Stimulated activated CD4-positive, alpha-beta T cell treated with anti-CD3 and anti-CD28 coated beads, Interleukin-12 subunit alpha, Interleukin-12 subunit beta, amount 100 ng/mL, for 24 hours (primary cell): Measurements from ENCODE around the gene IQCN.
"Not testable (repeated sequence)": the region's sequence is repeated elsewhere in the genome, so short reads cannot be mapped to it uniquely, and the experiment has no call there.

ENCODE experiments used
- DNase-seq, 2 experiments: peaks; one replicate each; pipeline ENCODE4 v3.0.0-alpha.2; 2020; ENCODE audit warnings: low read depth in 2 of 2

The IQCN gene

DNA sequence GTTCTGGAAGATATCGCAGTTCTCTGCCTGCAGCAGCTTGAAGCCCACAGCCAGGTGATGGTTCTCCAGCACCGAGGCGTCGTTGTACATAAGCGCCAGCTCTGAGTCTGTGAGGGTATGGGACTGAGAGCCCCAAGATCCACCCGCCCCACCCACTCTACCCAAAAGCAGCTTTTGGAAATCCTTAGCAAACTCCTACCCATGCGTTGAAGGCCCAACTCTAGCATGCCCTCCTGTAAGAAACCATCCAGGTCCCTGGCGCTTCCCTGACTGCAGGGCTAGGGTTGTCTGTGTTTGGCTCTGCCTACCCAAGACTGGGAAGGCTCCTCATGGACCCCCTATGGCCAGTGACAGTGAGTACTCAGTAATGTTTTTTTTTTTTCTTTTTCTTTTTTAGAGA lies 57.5 kb downstream of the IQCN start:
- no peak for DNase-seq

DNA sequence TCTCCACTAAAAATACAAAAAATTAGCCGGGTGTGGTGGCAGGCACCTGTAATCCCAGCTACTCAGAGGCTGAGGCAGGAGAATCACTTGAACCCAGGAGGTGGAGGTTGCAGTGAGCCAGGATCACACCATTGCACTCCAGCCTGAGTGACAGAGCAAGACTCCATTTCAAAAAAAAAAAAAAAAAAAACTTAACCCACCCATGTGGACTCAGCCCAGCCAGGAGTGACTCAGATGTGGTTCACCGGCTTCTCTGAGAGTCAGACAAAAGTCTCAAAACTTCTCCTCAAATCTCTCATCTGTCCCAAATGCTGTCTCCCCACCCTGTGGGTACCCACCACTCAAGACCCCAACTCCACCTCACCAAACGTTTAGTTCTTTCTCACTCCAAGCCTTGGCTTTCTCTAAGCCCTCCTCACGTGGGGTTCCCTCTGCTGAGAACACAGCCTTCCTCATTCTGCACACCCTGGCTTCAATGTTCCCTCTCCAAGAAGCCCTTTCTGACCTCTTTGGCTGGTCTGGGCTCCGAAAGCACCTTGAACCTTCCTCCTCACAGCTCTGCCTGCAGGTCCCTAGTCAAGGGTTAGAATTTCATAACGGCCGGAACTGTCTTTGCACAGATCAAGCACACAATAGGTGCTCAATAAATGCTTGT lies 59.3 kb downstream of the IQCN start:
- no peak for DNase-seq

DNA sequence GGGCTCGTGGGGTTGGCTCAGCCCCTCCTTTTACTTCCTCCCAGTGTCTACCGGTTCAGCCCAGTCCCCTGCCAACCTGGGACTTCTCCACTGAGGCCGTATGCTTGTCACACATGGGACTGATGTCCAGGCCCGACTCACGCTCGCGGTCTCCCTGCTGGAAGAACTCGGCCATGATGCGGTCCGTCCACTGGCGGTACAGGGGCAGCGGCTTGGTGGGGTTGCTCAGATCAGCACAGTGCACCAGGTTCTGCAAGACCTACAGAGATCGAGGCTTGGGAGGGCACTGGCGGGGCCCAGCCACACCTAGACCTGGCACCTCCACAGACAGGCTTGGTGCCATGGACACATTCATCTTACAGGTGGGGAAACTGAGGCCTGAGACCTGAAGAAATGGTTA lies 62.6 kb downstream of the IQCN start:
- DNase-seq: no peak

DNA sequence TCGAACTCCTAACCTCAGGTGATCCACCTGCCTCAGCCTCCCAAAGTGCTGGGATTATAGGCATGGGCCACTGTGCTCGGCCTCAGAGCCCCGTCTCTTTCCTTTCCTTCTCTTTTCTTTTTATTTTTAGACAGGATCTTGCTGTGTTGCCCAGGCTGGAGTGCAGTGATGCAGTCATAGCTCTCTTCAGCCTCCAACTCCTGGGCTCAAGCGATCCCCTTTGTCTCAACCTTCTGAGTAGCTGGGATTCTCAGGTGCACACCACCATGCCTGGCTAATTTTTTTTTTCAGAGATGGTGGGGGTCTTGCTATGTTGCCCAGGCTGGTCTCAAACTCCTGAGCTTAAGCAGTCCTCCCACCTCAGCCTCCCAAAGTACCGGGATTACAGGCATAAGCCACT lies 64.3 kb downstream of the IQCN start:
- not testable (repeated sequence) for DNase-seq

DNA sequence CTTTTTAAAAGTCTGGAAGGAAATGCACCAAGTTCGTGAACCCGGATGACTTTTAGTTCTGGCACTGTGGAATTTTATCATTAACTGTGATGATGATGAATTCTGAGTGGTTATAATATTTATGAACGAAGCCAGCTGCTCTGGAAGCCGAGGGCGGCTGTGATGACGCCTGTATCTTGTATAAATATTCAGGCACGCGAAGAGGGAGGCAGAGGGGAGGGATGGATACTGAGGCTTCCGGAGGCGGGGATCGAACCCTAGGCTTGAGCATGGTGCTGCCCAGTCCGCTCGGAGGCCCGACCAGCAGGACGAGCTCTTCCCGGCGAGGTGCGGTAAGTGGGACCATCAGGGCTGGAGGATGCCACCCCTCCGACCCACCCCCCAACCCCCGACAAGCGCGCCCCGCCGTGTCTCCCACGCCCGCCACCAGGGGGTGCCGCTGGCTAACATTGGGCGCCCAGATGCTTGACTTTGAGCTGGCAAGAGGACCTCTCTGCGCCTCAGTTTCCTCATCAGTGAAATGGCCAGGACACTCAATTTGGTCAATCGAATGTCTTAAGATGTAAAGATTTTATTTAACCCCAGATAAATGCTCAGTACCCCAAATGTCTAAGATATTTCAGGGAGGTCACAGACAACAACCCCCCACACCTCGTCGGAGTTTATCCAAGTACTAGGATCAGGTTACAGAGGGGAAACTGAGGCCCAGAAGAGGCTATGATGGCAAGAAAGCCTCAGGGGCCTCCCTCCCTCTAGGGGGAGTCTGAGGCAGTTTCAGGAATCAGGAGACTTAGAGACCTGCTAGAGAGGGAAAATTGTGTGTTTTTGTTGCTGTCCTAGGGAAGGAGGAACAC lies 65.9 kb downstream of the IQCN start:
- DNase-seq: peak; percentile 41 to 42
